Transverse colon (tissue), 4 donors: ENCODE measurements around the gene BEST3. TPM values are rescaled to one million over a fixed set of nuclear protein-coding genes. Genes with fewer than 3 reads are reported as not detected.

ENCODE experiments used
- DNase-seq: peaks from one replicate; pipeline ENCODE4 v3.0.0-alpha.2; 2019
- H3K27ac ChIP-seq, 4 donors: fragments of 200-600 bp; sonication (generic); 2 replicates each; pipeline ENCODE4 v1.5.1; 2016 to 2018; ENCODE audit warnings: inconsistent platforms in 4 of 4
- H3K27me3 ChIP-seq: fragments of 200-600 bp; sonication (generic); 2 replicates; pipeline ENCODE4 v1.5.1; 2017; ENCODE audit warnings: inconsistent platforms
- H3K36me3 ChIP-seq, 4 donors: fragments of 200-600 bp; sonication (generic); 2 replicates each; pipeline ENCODE4 v1.5.1; 2017 to 2019; ENCODE audit warnings: inconsistent platforms in 4 of 4
- H3K4me1 ChIP-seq, 4 donors: fragments of 200-600 bp; sonication (generic); 2 replicates each; pipeline ENCODE4 v1.5.1; 2017 to 2020; ENCODE audit warnings: inconsistent platforms in 4 of 4
- H3K4me3 ChIP-seq, 4 donors: fragments of 200-600 bp; sonication (generic); 1 replicate in 1 of 4; 2 replicates in 3 of 4; pipeline versions ENCODE4 v1.5.1 to v1.6.1; 2017 to 2019; ENCODE audit warnings: inconsistent platforms in 4 of 4
- H3K9me3 ChIP-seq, 2 donors: fragments of 200-600 bp; sonication (generic); 2 replicates each; pipeline ENCODE4 v1.5.1; 2017 to 2019; ENCODE audit warnings: inconsistent platforms in 2 of 2
- CTCF ChIP-seq, 5 experiments: fragments of 200-600 bp in 3 of 5; fragments of 450-650 bp in 2 of 5; sonication (generic) in 3 of 5; IDR thresholded peaks; 1 replicate in 2 of 5; 2 replicates in 3 of 5; pipeline ENCODE4 v1.5.1; 2016 to 2017; ENCODE audit warnings: antibody characterized with exemption in 5 of 5, inconsistent platforms in 3 of 5, mild to moderate bottlenecking in 2 of 5, moderate library complexity in 1 of 5
- EP300 ChIP-seq: sonication (generic); formaldehyde crosslinking; IDR thresholded peaks from one replicate; pipeline ENCODE4 v1.6.1; 2017; ENCODE audit warnings: antibody characterized with exemption, low read depth
- POLR2A ChIP-seq: fragments of 450-650 bp; IDR thresholded peaks from one replicate; pipeline ENCODE4 v1.6.1; 2016; ENCODE audit warnings: antibody characterized with exemption, mild to moderate bottlenecking, moderate library complexity
- POLR2AphosphoS5 ChIP-seq, 3 donors: sonication (generic); formaldehyde crosslinking; IDR thresholded peaks; one replicate each; pipeline ENCODE4 v1.6.1; 2016; ENCODE audit warnings: antibody characterized with exemption in 3 of 3
- WGBS, 2 donors: methylation state at CpG; one replicate each; pipeline ENCODE4 v1.1.5; 2018; ENCODE audit warnings: low coverage in 1 of 2; 5-methylcytosine and 5-hydroxymethylcytosine counted together
- in situ Hi-C, 4 donors: fragments of 200-750 bp; cut with MboI; loops; one replicate each; pipeline versions ENCODE4 v1.15.0 to v1.15.1; 2017; ENCODE audit warnings: low sequenced_read_pairs in 3 of 4, low pct_ligation_motif_present in 1 of 4, low pct_unique_long_range_greater_than_20kb in 1 of 4
- intact Hi-C: fragments of 100-400 bp; cut with DNase I; formaldehyde crosslinking; loops from one replicate; pipeline ENCODE4 v1.15.1; 2023; ENCODE audit warnings: low total_unique reads
- total RNA-seq, 4 donors: library from RNA; depleted of rRNA; stranded (reverse); fragments of >200 nt; gene quantifications; one replicate each; pipeline ENCODE4 v1.1.0, GENCODE V29; 2016

BEST3 gene
- total RNA-seq, 4 donors from 2014 or later, result not detected

DNA sequence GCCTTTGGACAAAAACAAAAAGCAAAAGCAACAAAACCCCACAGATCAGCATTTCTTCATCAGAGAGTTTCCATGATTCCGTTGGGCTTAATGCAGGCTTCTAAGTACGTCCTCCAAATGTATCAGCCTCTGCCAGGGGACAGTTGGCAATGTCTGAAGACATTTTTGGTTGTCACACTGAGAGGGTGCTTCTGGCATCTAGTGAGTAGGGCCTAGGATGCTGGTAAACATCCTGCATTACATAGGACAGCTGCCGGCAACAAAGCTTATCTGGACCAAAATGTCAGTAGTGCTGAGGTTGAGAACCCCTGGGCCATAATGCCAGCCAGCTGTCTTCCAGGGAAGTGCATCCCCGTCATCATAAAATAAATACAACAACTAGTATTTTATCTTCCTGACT is 79.0 kb downstream of the BEST3 start:
- Histone ChIP-seq H3K9me3 (no peaks in the 10 kb centered on the region), H3K27ac (no peak overlapping the region), H3K4me3 (no peak overlapping the region), H3K4me1 (no peaks in the 10 kb centered on the region), H3K36me3 (no peaks in the 10 kb centered on the region), H3K27me3 (peaks cover 4% of the 10 kb centered on the region)
- intact Hi-C loops (no loop called here), in situ Hi-C loops (no loop called here)
- TF ChIP-seq CTCF (IDR thresholded peaks at IDR 0.05), result no peak
- TF ChIP-seq POLR2A, result no peak
- TF ChIP-seq POLR2AphosphoS5 (IDR thresholded peaks at IDR 0.05), result no peak
- no peak for TF ChIP-seq EP300
- 58% methylated on average over 4 of the region's 4 CpGs; no CpG with 5 or more reads in 1 of the 2 donors for WGBS, 2 donors
- no peak for DNase-seq

DNA sequence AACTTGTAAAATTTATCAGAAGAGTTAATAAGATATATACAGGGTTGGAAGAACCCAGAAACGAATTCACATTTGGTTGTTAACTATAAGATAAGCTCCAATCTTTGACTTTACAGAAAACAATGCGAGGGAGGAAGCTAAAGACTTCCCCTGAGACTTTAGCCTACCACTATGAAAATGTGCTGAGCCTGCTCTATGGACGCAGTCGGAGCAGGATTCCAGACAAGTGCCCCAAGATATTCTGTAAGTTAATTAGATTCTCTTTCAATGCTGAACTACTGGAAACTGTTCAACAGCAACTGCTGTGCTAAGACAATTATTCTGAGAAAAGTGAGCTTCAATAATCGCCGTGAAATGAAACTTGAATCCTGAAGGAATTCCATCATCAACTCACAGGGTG is 80.1 kb downstream of the BEST3 start:
- no peaks in the 10 kb centered on the region for H3K4me1 ChIP-seq
- H3K4me3 ChIP-seq, result no peak overlapping the region
- 64 to 78% methylated on average over 6 of the region's 6 CpGs for WGBS, 2 donors
- intact Hi-C loops (no loop called here), in situ Hi-C loops (no loop called here)
- no peaks in the 10 kb centered on the region for H3K36me3 ChIP-seq
- H3K27me3 ChIP-seq, result peaks cover 4% of the 10 kb centered on the region
- H3K9me3 ChIP-seq, result no peaks in the 10 kb centered on the region
- DNase-seq, result no peak
- no peak overlapping the region for H3K27ac ChIP-seq
- TF ChIP-seq CTCF (IDR thresholded peaks at IDR 0.05), result no peak
- no peak for TF ChIP-seq POLR2A
- TF ChIP-seq EP300, result no peak
- TF ChIP-seq POLR2AphosphoS5 (IDR thresholded peaks at IDR 0.05), result no peak

GRCh38 chr12:69616025-69616424 is 83.1 kb downstream of the BEST3 start:
- no peaks in the 10 kb centered on the region for H3K4me1 ChIP-seq
- H3K9me3 ChIP-seq, result no peaks in the 10 kb centered on the region
- no peak overlapping the region for H3K27ac ChIP-seq
- 79 to 80% methylated on average over 4 to 14 of the region's 14 CpGs for WGBS, 2 donors
- in situ Hi-C loops (no loop called here), intact Hi-C loops (no loop called here)
- no peak overlapping the region for H3K4me3 ChIP-seq
- H3K27me3 ChIP-seq, result peaks cover 4% of the 10 kb centered on the region
- TF ChIP-seq CTCF (IDR thresholded peaks at IDR 0.05) (no peak), EP300 (no peak), POLR2A (no peak), POLR2AphosphoS5 (IDR thresholded peaks at IDR 0.05) (no peak)
- DNase-seq, result no peak
- H3K36me3 ChIP-seq, result no peaks in the 10 kb centered on the region

DNA sequence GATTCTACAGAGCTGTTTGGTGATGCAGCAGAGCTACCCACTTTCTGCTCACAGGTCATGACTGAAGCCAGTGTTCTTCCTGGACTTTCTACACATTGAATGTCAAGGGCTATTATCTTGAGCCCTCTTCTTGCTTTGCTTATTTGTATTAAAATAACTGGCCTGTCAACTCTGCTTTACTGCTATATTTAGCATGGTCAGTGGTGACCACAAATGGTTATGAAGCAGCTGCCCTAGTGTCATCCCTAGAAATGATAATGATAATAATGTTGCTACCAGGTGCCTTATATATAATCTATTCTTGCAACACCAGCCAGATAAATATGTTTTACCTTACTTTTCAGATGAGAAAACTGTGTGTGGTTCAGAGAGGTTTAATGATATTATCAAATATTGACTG is 85.8 kb downstream of the BEST3 start:
- no peaks in the 10 kb centered on the region for H3K4me1 ChIP-seq
- TF ChIP-seq POLR2AphosphoS5 (IDR thresholded peaks at IDR 0.05) (no peak), POLR2A (no peak), EP300 (no peak), CTCF (IDR thresholded peaks at IDR 0.05) (no peak)
- H3K36me3 ChIP-seq, result no peaks in the 10 kb centered on the region
- intact Hi-C loops (no loop called here), in situ Hi-C loops (no loop called here)
- no peak overlapping the region for H3K4me3 ChIP-seq
- DNase-seq, result no peak
- H3K9me3 ChIP-seq, result no peaks in the 10 kb centered on the region
- H3K27me3 ChIP-seq, result peaks cover 4% of the 10 kb centered on the region
- H3K27ac ChIP-seq, result no peak overlapping the region
